ENCODE data around the gene OSBPL3. TPM values are rescaled to one million over a fixed set of nuclear protein-coding genes. Genes with fewer than 3 reads are reported as not detected.

Gene OSBPL3
- total and polyA plus RNA-seq, 2 donors (not counting 1 experiment from before 2014, with no cell fraction given) = 13.5 to 67.6 TPM

DNA sequence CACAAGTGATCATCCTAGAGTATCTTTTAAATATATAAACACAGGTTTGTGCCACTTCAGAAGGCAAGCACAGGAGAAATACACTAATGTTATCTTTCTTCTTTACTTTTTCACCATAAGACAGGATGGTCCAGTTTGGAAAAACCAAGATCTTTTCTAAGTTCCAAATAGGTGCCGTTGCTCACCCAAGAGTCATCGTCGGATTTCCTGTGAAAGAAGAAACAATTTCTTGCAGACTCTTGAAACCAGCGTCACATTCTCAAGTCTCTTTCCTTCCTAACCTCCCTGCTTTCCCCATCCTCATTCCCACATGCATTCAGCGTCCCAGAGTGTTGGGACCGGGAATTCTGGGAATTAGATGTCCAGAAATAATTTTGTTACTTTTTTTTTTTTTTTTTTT lies 179.9 kb downstream of the OSBPL3 start:
- ChIA-PET CTCF (interaction anchor here (1.0 to 3.8 kb wide), 3 partner anchors 13 to 298 kb away, joined by 3 to 17 read pairs (median 3); no protein-coding TSS in a partner anchor), POLR2A (no interaction called here)
- Mint-ChIP-seq H3K9me3 (ENCODE audit: insufficient read depth) (no peaks in the 10 kb centered on the region), H3K4me3 (no peak overlapping the region), H3K4me1 (no peaks in the 10 kb centered on the region), H3K27me3 (no peaks in the 10 kb centered on the region), H3K27ac (no peak overlapping the region)
- H3K4me3 ChIP-seq (ENCODE audit: control extremely low read depth in 1 of 5, extremely low read depth in 1 of 5, insufficient read depth in 1 of 5, low read depth in 2 of 5, low read length in 4 of 5) = no peak overlapping the region
- H2AFZ ChIP-seq (ENCODE audit: insufficient read depth, low read depth, low read length, poor library complexity, severe bottlenecking) = no peak overlapping the region
- H3K9me3 ChIP-seq (ENCODE audit: control extremely low read depth in 1 of 3, control insufficient read depth in 2 of 3, insufficient read depth in 1 of 3, low read length in 2 of 3) = no peaks in the 10 kb centered on the region
- H4K20me1 ChIP-seq (ENCODE audit: control insufficient read depth, insufficient read depth, low read length, poor library complexity, severe bottlenecking) = no peaks in the 10 kb centered on the region
- ATAC-seq (ENCODE audit: low read depth) (no peak), DNase-seq (no peak)
- H3K9ac ChIP-seq (ENCODE audit: low read length) = no peak overlapping the region
- no peak overlapping the region for H3K27ac ChIP-seq (ENCODE audit: low read length in 2 of 2)
- TF ChIP-seq, protein P1, sequence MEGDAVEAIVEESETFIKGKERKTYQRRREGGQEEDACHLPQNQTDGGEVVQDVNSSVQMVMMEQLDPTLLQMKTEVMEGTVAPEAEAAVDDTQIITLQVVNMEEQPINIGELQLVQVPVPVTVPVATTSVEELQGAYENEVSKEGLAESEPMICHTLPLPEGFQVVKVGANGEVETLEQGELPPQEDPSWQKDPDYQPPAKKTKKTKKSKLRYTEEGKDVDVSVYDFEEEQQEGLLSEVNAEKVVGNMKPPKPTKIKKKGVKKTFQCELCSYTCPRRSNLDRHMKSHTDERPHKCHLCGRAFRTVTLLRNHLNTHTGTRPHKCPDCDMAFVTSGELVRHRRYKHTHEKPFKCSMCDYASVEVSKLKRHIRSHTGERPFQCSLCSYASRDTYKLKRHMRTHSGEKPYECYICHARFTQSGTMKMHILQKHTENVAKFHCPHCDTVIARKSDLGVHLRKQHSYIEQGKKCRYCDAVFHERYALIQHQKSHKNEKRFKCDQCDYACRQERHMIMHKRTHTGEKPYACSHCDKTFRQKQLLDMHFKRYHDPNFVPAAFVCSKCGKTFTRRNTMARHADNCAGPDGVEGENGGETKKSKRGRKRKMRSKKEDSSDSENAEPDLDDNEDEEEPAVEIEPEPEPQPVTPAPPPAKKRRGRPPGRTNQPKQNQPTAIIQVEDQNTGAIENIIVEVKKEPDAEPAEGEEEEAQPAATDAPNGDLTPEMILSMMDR (IDR thresholded peaks at IDR 0.05) = no peak
- no peak for TF ChIP-seq EZH2 (IDR thresholded peaks at IDR 0.05; ENCODE audit: borderline replicate concordance, insufficient read depth, low read depth, low read length, poor library complexity, severe bottlenecking)
- intact Hi-C loops (cut with micrococcal nuclease) = no loop called here
- H3K79me2 ChIP-seq (ENCODE audit: control insufficient read depth, insufficient read depth, low read length) = no peaks in the 10 kb centered on the region
- H3K4me2 ChIP-seq (replicated peaks; ENCODE audit: low read depth, low read length, poor library complexity, severe bottlenecking) = no peak overlapping the region
- WGBS (ENCODE audit: insufficient coverage) = 100% methylated on average over 3 of the region's 6 CpGs
- H3K36me3 ChIP-seq (replicated peaks in 1 of 2; ENCODE audit: control extremely low read depth in 1 of 2, control insufficient read depth in 1 of 2, extremely low read depth in 1 of 2, insufficient read depth in 2 of 2, low read length in 1 of 2) = peaks cover 2 to 49% of the 10 kb centered on the region in 2 experiments
- H3K4me1 ChIP-seq (ENCODE audit: control insufficient read depth in 2 of 2, insufficient read depth in 2 of 2, low read length in 2 of 2) = no peaks in the 10 kb centered on the region
- H3K27me3 ChIP-seq (replicated peaks in 1 of 4; ENCODE audit: control extremely low read depth in 1 of 4, control insufficient read depth in 3 of 4, insufficient read depth in 4 of 4, low read length in 3 of 4) = no peaks in the 10 kb centered on the region

DNA sequence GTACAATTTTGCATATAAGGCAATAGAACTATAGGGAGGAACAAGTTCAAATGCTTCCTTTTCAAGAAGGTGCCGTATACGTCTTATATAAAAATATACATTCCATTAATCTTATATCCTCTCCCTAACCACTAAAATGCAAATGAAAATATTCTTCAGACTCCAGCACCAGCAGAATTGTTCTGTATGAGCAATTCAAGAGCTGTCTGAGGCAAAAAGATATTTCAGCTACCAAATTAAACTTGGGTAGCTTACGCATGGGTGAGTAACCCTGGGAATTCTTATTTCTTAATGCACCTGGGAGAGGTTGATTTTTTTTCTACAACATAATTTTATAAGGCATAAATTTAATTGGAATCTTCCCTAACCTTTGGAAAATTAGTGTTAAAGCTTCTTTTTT lies 180.5 kb downstream of the OSBPL3 start:
- no peaks in the 10 kb centered on the region for H3K27me3 ChIP-seq (replicated peaks in 1 of 4; ENCODE audit: control extremely low read depth in 1 of 4, control insufficient read depth in 3 of 4, insufficient read depth in 4 of 4, low read length in 3 of 4)
- no peaks in the 10 kb centered on the region for H4K20me1 ChIP-seq (ENCODE audit: control insufficient read depth, insufficient read depth, low read length, poor library complexity, severe bottlenecking)
- H3K4me1 ChIP-seq (ENCODE audit: control insufficient read depth in 2 of 2, insufficient read depth in 2 of 2, low read length in 2 of 2) = peaks cover 1 to 2% of the 10 kb centered on the region in 2 donors
- no peak for ATAC-seq (ENCODE audit: low read depth)
- TF ChIP-seq, protein P1 (IDR thresholded peaks at IDR 0.05) = no peak
- no peak for TF ChIP-seq EZH2 (IDR thresholded peaks at IDR 0.05; ENCODE audit: borderline replicate concordance, insufficient read depth, low read depth, low read length, poor library complexity, severe bottlenecking)
- intact Hi-C loops (cut with micrococcal nuclease) = no loop called here
- Mint-ChIP-seq H3K4me1 (peaks cover 4% of the 10 kb centered on the region), H3K27me3 (no peaks in the 10 kb centered on the region), H3K9me3 (ENCODE audit: insufficient read depth) (no peaks in the 10 kb centered on the region), H3K27ac (no peak overlapping the region), H3K4me3 (no peak overlapping the region)
- no peak overlapping the region for H2AFZ ChIP-seq (ENCODE audit: insufficient read depth, low read depth, low read length, poor library complexity, severe bottlenecking)
- no peak overlapping the region for H3K9ac ChIP-seq (ENCODE audit: low read length)
- POLR2A ChIA-PET = no interaction called here
- no peak for DNase-seq
- no peak overlapping the region for H3K4me3 ChIP-seq (ENCODE audit: control extremely low read depth in 1 of 5, extremely low read depth in 1 of 5, insufficient read depth in 1 of 5, low read depth in 2 of 5, low read length in 4 of 5)
- CTCF ChIA-PET = interaction anchor here (1.0 to 3.8 kb wide), 4 partner anchors 13 to 299 kb away, joined by 3 to 17 read pairs (median 3); no protein-coding TSS in a partner anchor
- peaks cover 2 to 49% of the 10 kb centered on the region in 2 experiments for H3K36me3 ChIP-seq (replicated peaks in 1 of 2; ENCODE audit: control extremely low read depth in 1 of 2, control insufficient read depth in 1 of 2, extremely low read depth in 1 of 2, insufficient read depth in 2 of 2, low read length in 1 of 2)
- H3K27ac ChIP-seq (ENCODE audit: low read length in 2 of 2) = no peak overlapping the region
- no peaks in the 10 kb centered on the region for H3K79me2 ChIP-seq (ENCODE audit: control insufficient read depth, insufficient read depth, low read length)
- 100% methylated on average over 1 of the region's 3 CpGs for WGBS (ENCODE audit: insufficient coverage)
- H3K4me2 ChIP-seq (replicated peaks; ENCODE audit: low read depth, low read length, poor library complexity, severe bottlenecking) = no peak overlapping the region
- no peaks in the 10 kb centered on the region for H3K9me3 ChIP-seq (ENCODE audit: control extremely low read depth in 1 of 3, control insufficient read depth in 2 of 3, insufficient read depth in 1 of 3, low read length in 2 of 3)

Measured in B cell (primary cell).